Measurements from ENCODE around the gene TOMM20L.

The TOMM20L gene

GRCh38 chr14:58427281-58428117 is 31.8 kb downstream of the TOMM20L start, which contains the start of the genes KIAA0586 and TIMM9:
TSS of gene KIAA0586 (plus strand) at chr14:58427719. CDS start at chr14:58428265, 546 bp downstream.
TSS of gene TIMM9 (minus strand) at chr14:58427531. CDS start at chr14:58411945, 15,586 bp downstream.
- DNase-seq (ENCODE audit: low read depth), result peak; percentile 80

GRCh38 chr14:58428118-58428683 is 32.5 kb downstream of the TOMM20L start:
- DNase-seq (ENCODE audit: low read depth), result no peak

GRCh38 chr14:58430156-58430555 is 34.4 kb downstream of the TOMM20L start:
- no peak for DNase-seq (ENCODE audit: low read depth)

GRCh38 chr14:58439476-58439875 is 43.7 kb downstream of the TOMM20L start:
- DNase-seq (ENCODE audit: low read depth), result no peak

- no peak for DNase-seq (ENCODE audit: low read depth)
Observed at GRCh38 chr14:58444627-58445026, 48.9 kb downstream of the TOMM20L start.

- no peak for DNase-seq (ENCODE audit: low read depth)
Observed at GRCh38 chr14:58455593-58456265, 60.0 kb downstream of the TOMM20L start.
